ENCODE measurements around the gene PLD2.
A peak's percentile ranks its signal among the peaks of the same experiment; 100 is the strongest.

PLD2 gene

GRCh38 chr17:4843321-4844000 is 36.5 kb downstream of the PLD2 start:
- POLR2A ChIA-PET, result interaction anchor here (0.6 kb wide), 1 partner anchor 292 kb away, joined by 3 read pairs; no protein-coding TSS in a partner anchor
- TF ChIP-seq, protein P1, sequence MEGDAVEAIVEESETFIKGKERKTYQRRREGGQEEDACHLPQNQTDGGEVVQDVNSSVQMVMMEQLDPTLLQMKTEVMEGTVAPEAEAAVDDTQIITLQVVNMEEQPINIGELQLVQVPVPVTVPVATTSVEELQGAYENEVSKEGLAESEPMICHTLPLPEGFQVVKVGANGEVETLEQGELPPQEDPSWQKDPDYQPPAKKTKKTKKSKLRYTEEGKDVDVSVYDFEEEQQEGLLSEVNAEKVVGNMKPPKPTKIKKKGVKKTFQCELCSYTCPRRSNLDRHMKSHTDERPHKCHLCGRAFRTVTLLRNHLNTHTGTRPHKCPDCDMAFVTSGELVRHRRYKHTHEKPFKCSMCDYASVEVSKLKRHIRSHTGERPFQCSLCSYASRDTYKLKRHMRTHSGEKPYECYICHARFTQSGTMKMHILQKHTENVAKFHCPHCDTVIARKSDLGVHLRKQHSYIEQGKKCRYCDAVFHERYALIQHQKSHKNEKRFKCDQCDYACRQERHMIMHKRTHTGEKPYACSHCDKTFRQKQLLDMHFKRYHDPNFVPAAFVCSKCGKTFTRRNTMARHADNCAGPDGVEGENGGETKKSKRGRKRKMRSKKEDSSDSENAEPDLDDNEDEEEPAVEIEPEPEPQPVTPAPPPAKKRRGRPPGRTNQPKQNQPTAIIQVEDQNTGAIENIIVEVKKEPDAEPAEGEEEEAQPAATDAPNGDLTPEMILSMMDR (IDR thresholded peaks at IDR 0.05; ENCODE audit: control extremely low read depth, extremely low read depth, low read depth, missing control alignments), result no peak
- CTCF ChIA-PET, result no interaction called here
- no peak for DNase-seq (ENCODE audit: extremely low spot score)

DNA sequence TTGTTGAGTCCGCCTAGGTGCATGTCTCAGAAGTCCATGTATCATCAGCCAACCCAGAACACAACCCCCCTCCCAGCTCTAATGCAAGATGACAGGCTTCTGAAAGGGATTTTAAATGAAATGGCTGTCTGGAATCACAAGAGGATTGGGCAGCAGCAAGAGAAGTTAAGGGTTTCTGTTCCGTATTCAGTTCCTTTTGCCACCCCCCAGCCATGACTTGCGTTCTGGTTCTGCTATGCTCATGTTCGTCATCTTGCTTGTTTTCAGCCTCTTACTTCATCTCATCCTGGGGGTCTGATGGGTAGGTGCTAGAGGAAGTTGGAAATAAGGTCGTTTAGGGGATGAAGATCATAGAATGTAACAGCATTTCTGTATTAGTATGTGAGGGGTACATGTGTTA is 38.2 kb downstream of the PLD2 start:
- ChIA-PET POLR2A (no interaction called here), CTCF (no interaction called here)

GRCh38 chr17:4846635-4847390 is 39.9 kb downstream of the PLD2 start:
- TF ChIP-seq, protein P1 (IDR thresholded peaks at IDR 0.05; ENCODE audit: control extremely low read depth, extremely low read depth, low read depth, missing control alignments), result no peak
- POLR2A ChIA-PET, result interaction anchor here (0.8 kb wide), 1 partner anchor 11 kb away, joined by 5 read pairs; no protein-coding TSS in a partner anchor
- DNase-seq (ENCODE audit: extremely low spot score), result no peak
- CTCF ChIA-PET, result interaction anchor here (1.0 to 1.8 kb wide), 3 partner anchors 11 to 56 kb away, joined by 3 to 5 read pairs (median 4); partner anchors contain the start of gene CHRNE

More for the DNA sequence above, 38.2 kb downstream of the PLD2 start:
- DNase-seq (ENCODE audit: extremely low spot score), result no peak
- TF ChIP-seq, protein P1 (IDR thresholded peaks at IDR 0.05; ENCODE audit: control extremely low read depth, extremely low read depth, low read depth, missing control alignments), result no peak

DNA sequence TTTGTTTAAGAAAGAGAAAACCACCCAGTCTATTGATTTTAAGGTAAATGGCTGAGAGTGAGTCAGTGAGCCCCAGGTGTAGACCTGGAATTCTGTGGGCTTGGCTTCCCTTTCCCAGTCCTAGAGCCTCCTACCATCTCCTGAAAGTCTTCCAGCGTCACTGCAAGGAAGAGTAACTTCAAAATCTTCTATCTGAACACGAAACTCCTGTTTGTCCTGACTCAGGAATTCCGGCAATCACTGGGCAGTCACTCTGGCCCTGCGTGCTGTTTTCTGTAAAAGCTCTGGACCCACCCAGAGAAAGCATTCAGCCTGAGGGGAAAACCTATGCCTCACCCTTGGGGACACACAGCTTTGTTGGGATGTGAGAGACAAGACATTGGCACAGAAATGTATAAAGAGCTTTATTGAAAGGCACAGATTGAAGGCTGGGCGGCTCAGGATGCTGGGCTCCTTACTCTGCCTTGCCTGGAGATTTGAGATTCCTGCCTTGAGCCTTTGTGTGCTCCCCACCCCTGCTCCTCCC is 42.1 kb downstream of the PLD2 start:
- DNase-seq (ENCODE audit: extremely low spot score), result peak; percentile 14
- TF ChIP-seq, protein P1 (IDR thresholded peaks at IDR 0.05; ENCODE audit: control extremely low read depth, extremely low read depth, low read depth, missing control alignments), result no peak
- ChIA-PET CTCF (interaction anchor here (1.0 to 1.6 kb wide), 3 partner anchors 9 to 282 kb away, joined by 3 to 4 read pairs (median 3); no protein-coding TSS in a partner anchor), POLR2A (no interaction called here)

DNA sequence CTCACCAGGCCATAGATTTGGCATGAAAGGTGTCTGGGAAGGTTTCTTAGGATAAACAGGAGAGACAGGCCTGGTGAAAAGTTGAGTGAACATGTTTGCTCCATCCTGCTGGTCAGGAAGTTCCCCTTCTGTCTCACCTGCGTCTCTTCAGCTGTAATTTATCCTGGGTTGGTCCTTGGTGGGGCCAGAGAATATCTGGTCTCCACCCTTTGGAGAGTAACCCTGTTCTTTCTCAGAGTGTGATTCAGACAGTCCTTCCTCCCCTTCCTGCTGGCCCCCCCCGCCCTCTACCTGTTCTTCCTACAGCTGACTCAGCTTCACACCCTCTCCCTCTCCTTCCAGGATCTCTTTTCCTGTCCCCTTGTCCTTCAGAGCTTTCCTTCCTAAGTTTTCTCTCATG is 43.3 kb downstream of the PLD2 start:
- ChIA-PET CTCF (interaction anchor here (1.0 to 1.8 kb wide), 3 partner anchors 10 to 284 kb away, joined by 3 to 5 read pairs (median 4); no protein-coding TSS in a partner anchor), POLR2A (no interaction called here)
- DNase-seq (ENCODE audit: extremely low spot score), result no peak
- TF ChIP-seq, protein P1 (IDR thresholded peaks at IDR 0.05; ENCODE audit: control extremely low read depth, extremely low read depth, low read depth, missing control alignments), result no peak

- TF ChIP-seq, protein P1 (IDR thresholded peaks at IDR 0.05; ENCODE audit: control extremely low read depth, extremely low read depth, low read depth, missing control alignments), result no peak
- POLR2A ChIA-PET, result no interaction called here
- CTCF ChIA-PET, result interaction anchor here (1.8 kb wide), 1 partner anchor 61 kb away, joined by 5 read pairs; no protein-coding TSS in a partner anchor
- DNase-seq (ENCODE audit: extremely low spot score), result no peak
Observed at GRCh38 chr17:4851084-4851483, 44.1 kb downstream of the PLD2 start.

Data from GM10248 (cell line).